ENCODE measurements around the gene TSPEAR.
"Not testable (repeated sequence)": the region's sequence is repeated elsewhere in the genome, so short reads cannot be mapped to it uniquely, and the experiment has no call there.

The TSPEAR gene

DNA sequence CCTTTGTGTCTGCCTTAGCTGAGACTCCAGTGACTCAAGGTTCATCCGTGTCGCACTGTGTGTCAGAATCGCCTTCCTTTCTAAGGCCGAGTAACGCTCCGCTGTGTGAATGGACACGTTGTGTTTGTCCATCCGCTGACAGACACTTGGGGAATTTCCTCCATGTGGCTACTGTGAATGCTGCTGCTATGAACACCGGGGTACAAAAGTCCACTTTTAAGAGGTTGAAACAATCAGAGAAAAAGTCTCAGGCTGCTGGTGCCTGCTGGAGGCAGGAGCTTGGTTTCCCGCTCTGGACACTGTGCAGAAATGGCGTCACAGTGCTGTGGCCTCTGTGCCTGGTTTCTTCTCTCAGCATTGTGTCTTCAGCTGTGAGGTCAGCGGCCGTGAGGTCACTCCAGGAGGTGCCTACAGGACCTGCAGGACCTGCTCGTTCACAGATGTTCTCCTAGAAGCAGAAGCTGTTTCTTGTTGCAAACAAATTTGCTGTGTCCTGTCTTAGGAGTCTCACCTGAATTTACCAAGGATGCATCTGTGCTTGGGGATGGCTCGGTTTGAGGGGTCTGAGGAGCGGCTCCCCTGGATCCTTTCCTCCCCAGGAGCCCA, 205.6 kb downstream of the TSPEAR start:
- DNase-seq (ENCODE audit: low read depth in 2 of 2) = no peak

DNA sequence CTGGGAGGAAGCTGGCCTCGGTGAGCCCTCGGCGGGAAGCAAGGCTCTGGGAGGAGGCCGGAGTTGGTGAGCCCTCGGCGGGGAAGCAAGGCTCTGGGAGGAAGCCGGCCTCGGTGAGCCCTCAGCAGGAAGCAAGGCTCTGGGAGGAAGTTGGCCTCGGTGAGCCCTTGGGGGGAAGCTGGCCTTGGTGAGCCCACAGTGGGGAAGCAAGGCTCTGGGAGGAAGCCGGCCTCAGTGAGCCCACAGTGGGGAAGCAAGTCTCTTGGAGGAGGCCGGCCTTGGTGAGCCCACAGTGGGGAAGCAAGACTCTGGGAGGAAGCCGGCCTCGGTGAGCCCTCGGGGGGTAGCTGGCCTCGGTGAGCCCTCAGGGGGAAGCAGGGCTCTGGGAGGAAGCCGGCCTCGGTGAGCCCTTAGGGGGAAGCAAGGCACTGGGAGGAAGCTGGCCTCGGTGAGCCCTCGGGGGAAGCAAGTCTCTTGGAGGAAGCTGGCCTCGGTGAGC, 207.4 kb downstream of the TSPEAR start:
- DNase-seq (ENCODE audit: low read depth in 2 of 2) = no peak

- not testable (repeated sequence) for DNase-seq (ENCODE audit: low read depth in 2 of 2)
Observed at GRCh38 chr21:44503006-44503889, 208.1 kb downstream of the TSPEAR start.

DNA sequence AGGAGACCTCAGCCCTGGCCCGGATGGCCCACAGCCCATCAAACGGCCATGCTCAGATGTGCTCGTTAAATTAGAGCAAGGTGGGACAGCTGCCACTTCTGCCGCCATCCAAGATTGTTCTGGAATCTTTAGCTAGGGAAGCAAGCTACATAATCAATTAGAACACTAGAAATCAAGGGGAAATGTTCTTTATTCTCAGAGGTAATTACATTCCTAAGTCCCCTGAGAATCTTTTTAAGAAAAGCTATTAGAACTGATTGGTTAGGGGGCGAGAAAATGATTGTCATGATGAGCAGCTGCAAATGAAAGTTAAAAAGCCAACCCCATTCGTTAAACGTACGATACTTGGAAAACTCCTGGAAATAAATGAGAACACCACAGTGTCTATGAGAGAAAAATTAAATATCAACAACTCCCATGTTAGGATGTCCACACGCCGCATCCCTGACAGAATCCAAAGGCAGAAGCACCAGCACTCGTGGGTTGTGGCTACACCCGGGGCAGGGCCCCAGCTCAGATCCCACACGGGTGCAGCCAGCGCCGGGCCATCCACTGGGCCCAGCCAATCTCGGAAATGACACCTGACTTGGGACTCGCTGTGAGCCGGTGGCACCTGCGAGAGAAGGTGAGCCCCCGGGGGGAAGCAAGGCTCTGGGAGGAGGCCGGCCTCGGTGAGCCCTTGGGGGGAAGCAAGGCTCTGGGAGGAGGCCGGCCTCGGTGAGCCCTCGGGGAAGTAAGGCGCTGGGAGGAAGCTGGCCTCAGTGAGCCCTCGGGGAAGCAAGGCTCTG, 209.0 kb downstream of the TSPEAR start:
- DNase-seq (ENCODE audit: low read depth in 2 of 2) = no peak

DNA sequence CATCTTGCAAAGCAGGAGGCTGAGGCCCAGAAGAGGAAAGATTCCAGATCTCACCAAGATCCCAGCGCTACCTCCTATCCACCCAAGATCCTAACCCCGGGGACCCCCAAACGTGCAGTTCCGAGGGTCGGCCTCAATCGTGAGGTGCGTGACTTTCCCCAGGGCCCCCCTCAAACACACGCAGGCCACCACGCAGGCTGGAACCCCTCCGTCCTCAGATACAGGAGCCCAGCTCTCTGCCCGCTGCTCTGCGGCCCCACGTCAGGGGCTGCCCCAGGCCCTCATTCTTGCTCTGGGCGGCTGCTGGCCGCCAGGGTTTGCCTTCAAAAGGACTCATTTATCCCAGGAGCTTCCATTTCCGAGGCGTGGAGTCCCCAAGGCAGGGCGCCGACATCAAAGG, 211.3 kb downstream of the TSPEAR start:
- DNase-seq (ENCODE audit: low read depth in 2 of 2) = no peak

DNA sequence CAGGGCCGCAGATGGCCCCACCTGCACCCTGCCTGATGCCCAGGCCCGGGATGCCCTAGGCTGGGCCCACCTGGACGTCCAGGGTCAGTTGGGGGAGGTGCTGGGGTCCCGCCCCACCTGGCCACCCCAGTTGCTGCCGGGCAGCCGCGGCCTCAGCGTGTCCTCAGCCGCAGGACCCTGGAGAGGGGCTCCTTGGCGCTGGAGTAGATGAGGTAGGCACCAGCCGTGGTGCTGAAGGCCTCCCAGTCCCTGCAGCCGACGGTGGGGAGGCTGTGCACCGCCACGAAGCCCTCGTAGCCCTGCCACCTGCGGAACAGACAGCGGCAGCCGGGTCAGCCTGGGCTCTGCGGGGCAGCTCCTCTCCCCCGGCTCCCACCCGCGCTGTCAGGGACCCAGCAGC, 211.7 kb downstream of the TSPEAR start:
- DNase-seq (ENCODE audit: low read depth in 2 of 2) = no peak

DNA sequence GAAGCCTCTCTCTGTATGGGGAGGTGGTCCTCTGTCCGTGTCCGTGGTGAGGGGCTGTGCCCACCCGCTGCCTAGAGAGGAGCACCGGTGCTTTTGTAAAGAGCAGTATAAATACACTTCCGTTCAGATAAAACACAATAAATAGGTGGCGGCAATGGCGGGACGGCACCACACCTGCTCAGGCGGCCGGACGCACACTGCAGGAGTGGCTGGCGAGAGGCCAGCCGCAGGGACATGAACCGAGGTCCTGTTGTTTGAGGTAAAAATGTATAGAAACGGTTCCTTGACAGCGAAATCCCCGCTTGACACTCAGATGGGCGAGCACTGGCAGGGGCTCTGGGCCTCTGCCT, 212.2 kb downstream of the TSPEAR start:
- DNase-seq (ENCODE audit: low read depth in 2 of 2) = no peak

- no peak for DNase-seq (ENCODE audit: low read depth in 2 of 2)
Observed at GRCh38 chr21:44498280-44499210, 212.8 kb downstream of the TSPEAR start.

- no peak for DNase-seq (ENCODE audit: low read depth in 2 of 2)
Observed at GRCh38 chr21:44497703-44498126, 213.7 kb downstream of the TSPEAR start.

DNA sequence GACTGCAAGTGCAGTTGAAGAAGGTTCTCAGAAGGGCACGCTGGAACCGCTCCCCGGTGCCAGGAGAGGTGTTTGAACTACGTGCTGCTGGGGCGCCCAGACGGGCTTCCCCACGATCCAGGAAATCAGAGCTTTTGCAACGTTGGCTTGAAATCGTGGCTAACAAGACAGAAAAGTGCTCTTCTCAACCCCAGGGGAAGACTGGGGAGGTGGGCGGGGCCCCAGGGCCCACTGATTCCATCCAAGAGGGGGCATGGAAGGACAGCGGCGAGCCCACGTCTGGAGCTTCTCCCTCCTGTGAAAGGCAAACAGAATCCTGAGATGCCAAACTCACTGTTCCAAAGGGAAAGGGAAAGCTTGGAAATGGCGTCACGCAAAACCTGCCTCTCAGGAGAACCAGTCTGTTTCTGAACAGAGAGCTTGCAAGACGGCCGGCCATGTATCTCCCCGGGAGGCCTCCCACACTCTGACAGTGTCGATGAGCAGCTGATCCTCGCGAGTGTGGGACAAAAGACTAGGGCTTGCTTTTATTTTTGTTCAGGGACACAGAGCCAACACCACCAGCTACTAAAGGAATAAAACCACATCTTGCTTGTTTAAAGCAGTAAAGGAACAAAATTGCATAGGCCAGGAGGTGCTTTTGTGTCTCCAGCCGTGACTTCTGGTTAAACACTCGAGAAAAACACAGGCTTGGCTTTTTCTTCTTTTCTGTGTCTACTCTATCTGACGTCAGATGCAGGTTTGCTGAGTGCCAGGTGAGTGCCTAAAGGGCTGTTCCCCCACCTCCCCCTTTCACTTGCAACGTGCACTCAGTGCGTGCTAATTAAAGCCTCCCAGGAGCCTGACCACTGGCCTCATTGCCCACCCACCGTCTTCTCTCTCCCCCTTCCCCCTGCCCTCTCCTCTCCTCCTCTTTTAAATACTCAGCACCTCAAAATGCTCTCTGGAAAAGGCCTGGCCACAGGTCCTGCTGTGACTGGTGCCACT, 214.5 kb downstream of the TSPEAR start:
- no peak for DNase-seq (ENCODE audit: low read depth in 2 of 2)

DNA sequence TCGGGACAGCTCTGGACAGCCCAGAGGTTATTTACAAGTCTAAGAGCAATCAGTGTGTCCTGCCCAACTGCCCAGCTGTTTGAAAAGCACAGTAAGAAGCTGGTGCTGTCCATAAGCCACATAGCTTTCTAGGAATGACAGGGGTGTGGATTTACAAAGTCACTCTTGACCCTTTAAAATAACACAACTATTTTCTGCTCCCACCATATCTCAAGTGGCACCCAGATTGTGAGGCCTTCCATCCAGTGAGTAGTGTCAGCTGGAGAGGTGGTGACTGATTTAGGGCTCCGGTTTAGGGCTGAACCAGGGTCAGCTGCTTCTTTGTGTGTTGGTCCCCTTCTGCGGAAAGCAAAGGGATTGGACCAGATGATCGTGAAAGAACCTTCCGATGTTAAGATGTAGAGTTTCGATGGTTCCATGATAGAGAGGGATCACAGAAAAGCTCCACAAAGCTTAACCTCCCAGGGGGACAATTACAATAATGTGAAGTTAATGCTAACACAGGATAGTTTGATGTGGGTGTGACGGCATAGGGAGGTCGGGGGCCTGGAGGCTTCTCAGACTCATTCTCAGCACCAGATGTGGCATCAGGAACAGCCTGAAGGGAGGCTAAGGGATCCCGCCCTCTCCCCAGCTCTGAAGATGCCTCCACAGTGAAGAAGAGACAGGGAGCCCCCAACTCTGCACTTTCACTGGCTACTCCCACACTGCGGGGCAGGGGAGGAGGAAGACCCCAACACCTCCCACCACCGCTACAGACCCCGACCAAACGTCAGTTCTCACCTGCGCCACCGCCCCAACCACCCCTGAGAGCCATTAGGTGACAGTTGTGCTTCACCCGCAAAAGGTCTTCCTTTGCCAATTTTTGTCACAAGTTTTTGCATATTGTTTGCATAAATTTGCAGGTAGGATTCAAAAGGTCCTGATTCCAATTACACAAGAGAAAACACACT, 215.5 kb downstream of the TSPEAR start:
- DNase-seq (ENCODE audit: low read depth in 2 of 2) = no peak

DNA sequence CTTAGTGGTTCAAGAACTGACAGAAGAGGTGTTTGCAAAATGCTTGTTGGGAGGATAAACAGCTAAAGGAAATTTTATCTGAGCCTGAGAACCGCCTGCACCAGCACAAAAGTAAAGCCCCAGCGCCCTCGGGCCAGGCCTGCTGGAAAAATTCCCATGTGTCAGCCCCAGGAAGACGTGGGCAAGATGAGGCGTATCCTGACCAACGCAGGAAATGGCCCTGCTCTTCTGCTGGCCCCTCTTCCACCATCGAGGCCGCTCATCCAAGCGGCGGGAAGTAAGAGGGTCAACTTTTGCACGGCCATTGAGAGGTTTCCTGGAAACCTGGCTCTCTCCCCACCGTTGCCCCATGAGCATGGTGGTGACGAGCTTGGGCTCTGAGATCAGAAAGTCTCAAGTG, 216.4 kb downstream of the TSPEAR start:
- no peak for DNase-seq (ENCODE audit: low read depth in 2 of 2)

DNA sequence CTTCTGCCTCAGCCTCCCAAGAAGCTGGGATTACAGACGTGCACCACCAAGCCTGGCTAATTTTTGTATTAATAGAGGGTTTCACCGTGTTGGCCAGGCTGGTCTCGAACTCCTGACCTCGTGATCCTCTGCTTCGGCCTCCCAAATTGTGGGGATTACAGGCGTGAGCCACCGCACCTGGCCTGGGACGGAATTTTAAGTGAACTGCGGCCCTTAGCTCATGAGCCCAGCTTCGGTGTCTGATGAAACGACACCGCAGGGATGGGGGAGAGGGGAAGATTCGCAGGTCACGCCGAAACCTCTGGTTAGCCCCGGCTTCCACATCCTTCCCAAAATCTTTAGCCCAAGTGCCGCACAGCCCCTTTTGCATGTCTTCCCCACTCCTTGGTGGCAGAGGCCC, 217.0 kb downstream of the TSPEAR start:
- no peak for DNase-seq (ENCODE audit: low read depth in 2 of 2)

GRCh38 chr21:44492567-44493385, 218.6 kb downstream of the TSPEAR start:
- DNase-seq (ENCODE audit: low read depth in 2 of 2) = no peak

DNA sequence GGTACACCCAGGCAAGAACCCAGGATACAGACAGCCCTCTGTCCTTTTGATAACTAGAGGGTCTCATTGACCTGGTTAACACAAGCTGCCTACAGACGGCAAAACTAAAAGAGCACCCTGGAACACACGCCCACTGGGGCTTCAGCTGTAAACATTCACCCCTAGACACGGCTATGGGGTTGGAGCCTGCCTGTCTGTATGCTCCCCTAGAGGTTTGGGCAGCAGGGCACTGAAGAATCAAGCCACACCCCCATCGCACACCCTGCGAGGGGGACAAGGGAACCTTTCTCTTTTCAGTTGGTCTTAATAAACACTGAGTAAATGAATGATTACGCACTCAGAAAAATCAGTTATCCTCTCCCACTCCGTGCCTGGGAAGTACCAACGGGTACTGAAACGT, 220.6 kb downstream of the TSPEAR start:
- no peak for DNase-seq (ENCODE audit: low read depth in 2 of 2)

- no peak for DNase-seq (ENCODE audit: low read depth in 2 of 2)
Observed at GRCh38 chr21:44490405-44490804, 221.0 kb downstream of the TSPEAR start.

DNA sequence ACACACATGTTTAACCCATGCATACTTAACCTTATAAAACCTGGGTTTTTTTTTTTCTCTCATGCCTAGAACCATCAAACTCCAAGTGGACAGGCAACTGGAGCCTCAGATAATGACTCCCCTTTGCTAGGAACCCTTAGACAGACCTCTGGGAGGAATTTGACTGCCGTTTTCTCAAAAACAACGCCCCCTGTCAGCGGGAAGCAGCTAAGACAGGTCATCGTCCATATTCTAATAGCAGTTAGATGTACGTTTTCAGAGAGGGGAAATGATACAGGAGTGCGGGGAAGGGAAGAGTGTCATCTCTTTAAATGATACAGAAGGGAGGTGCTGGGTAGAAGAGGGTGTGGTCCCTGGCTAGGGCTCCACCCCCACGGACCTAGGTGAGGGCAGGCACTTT, 221.4 kb downstream of the TSPEAR start:
- no peak for DNase-seq (ENCODE audit: low read depth in 2 of 2)

DNA sequence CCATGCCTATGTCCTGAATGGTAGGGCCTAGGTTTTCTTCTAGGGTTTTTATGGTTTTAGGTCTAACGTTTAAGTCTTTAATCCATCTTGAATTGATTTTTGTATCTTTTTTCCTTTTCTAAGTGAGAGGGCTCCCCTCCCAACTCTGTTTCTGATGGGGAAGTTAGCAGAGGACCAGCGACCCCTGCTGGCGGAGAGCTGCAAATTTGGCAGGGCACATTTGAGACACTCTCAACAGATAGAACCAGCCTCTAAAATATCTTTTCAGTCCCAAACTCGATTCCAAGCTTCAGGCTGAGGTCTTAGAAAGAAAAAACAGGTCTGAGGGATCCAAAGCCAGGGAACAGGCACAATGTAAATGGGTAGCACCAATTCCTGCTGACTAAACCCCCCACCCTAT, 223.5 kb downstream of the TSPEAR start:
- DNase-seq (ENCODE audit: low read depth in 2 of 2) = peak in 1 of 2 donors; percentile 19

Measured in stimulated activated CD8-positive, alpha-beta memory T cell treated with anti-CD3 and anti-CD28 coated beads, Interleukin-2, amount 100 ng/mL, for 1 hour (primary cell).